Measurements from ENCODE around the gene ZNF629. TPM values are rescaled to one million over a fixed set of nuclear protein-coding genes. Genes with fewer than 3 reads are reported as not detected.
A peak's percentile ranks its signal among the peaks of the same experiment; 100 is the strongest.

ZNF629 gene
- total RNA-seq, 2 experiments from 2014 or later: 1.6 to 1.7 TPM

- peaks cover 56% of the 10 kb centered on the region for H3K36me3 Mint-ChIP-seq (ENCODE audit: low read depth)
These were observed 13.2 kb downstream of the ZNF629 start for GRCh38 chr16:30773826-30774225.

GRCh38 chr16:30771726-30772125 lies 15.3 kb downstream of the ZNF629 start:
- POLR2A ChIA-PET: no interaction called here
- H3K27ac Mint-ChIP-seq: no peak overlapping the region
- peaks cover 25% of the 10 kb centered on the region for H3K4me1 Mint-ChIP-seq (ENCODE audit: low read depth)
- ATAC-seq (ENCODE audit: poor library complexity) (no peak), DNase-seq (peak in 1 of 14 experiments; percentile 18)
- CTCF ChIA-PET: no interaction called here
- H3K36me3 ChIP-seq (ENCODE audit: insufficient read depth, low read length): peaks cover 61% of the 10 kb centered on the region
- H3K27ac ChIP-seq (ENCODE audit: low read depth in 1 of 2, low read length in 2 of 2): no peak overlapping the region
- H3K9me3 ChIP-seq (ENCODE audit: control insufficient read depth in 1 of 2, insufficient read depth in 1 of 2, low read length in 2 of 2): no peaks in the 10 kb centered on the region
- H3K4me1 ChIP-seq (ENCODE audit: insufficient read depth, low read length): peaks cover 26% of the 10 kb centered on the region
- no peaks in the 10 kb centered on the region for H3K27me3 ChIP-seq (ENCODE audit: control insufficient read depth in 1 of 2, insufficient read depth in 2 of 2, low read length in 2 of 2)
- no peak overlapping the region for H3K4me3 ChIP-seq (ENCODE audit: low read length)
- peaks cover 77% of the 10 kb centered on the region for H3K36me3 Mint-ChIP-seq (ENCODE audit: low read depth)
- H3K27me3 Mint-ChIP-seq: peaks cover under 1% of the 10 kb centered on the region
- intact Hi-C loops (cut with DNase I, micrococcal nuclease): no loop called here
- no peak overlapping the region for H3K4me3 Mint-ChIP-seq
- H3K9me3 Mint-ChIP-seq: no peaks in the 10 kb centered on the region
- TF ChIP-seq CTCF (IDR thresholded peaks at IDR 0.05): no peak

More at GRCh38 chr16:30773826-30774225, 13.2 kb downstream of the ZNF629 start:
- H3K4me3 ChIP-seq (ENCODE audit: low read length): no peak overlapping the region
- peaks cover 34% of the 10 kb centered on the region for H3K4me1 Mint-ChIP-seq (ENCODE audit: low read depth)
- no peaks in the 10 kb centered on the region for H3K9me3 Mint-ChIP-seq
- ATAC-seq (ENCODE audit: poor library complexity): no peak
- no peaks in the 10 kb centered on the region for H3K9me3 ChIP-seq (ENCODE audit: control insufficient read depth in 1 of 2, insufficient read depth in 1 of 2, low read length in 2 of 2)
- H3K27ac Mint-ChIP-seq: no peak overlapping the region
- no peak for TF ChIP-seq CTCF (IDR thresholded peaks at IDR 0.05)
- intact Hi-C loops (cut with DNase I, micrococcal nuclease): no loop called here
- H3K27ac ChIP-seq (ENCODE audit: low read depth in 1 of 2, low read length in 2 of 2): no peak overlapping the region
- no peaks in the 10 kb centered on the region for H3K27me3 ChIP-seq (ENCODE audit: control insufficient read depth in 1 of 2, insufficient read depth in 2 of 2, low read length in 2 of 2)
- H3K36me3 ChIP-seq (ENCODE audit: insufficient read depth, low read length): peaks cover 40% of the 10 kb centered on the region
- no peak for DNase-seq
- peaks cover 20% of the 10 kb centered on the region for H3K4me1 ChIP-seq (ENCODE audit: insufficient read depth, low read length)
- POLR2A ChIA-PET: interaction anchor here (0.6 kb wide), 1 partner anchor 57 kb away, joined by 3 read pairs; no protein-coding TSS in a partner anchor
- no peak overlapping the region for H3K4me3 Mint-ChIP-seq
- H3K27me3 Mint-ChIP-seq: peaks cover 8% of the 10 kb centered on the region
- CTCF ChIA-PET: no interaction called here

- Histone ChIP-seq H3K4me1 (ENCODE audit: insufficient read depth, low read length) (peaks cover 6% of the 10 kb centered on the region), H3K4me3 (ENCODE audit: low read length) (no peak overlapping the region), H3K27me3 (ENCODE audit: control insufficient read depth in 1 of 2, insufficient read depth in 2 of 2, low read length in 2 of 2) (no peaks in the 10 kb centered on the region), H3K27ac (ENCODE audit: low read depth in 1 of 2, low read length in 2 of 2) (no peak overlapping the region), H3K36me3 (ENCODE audit: insufficient read depth, low read length) (peaks cover 82% of the 10 kb centered on the region), H3K9me3 (ENCODE audit: control insufficient read depth in 1 of 2, insufficient read depth in 1 of 2, low read length in 2 of 2) (no peaks in the 10 kb centered on the region)
- no peaks in the 10 kb centered on the region for H3K9me3 Mint-ChIP-seq
- H3K27me3 Mint-ChIP-seq: no peaks in the 10 kb centered on the region
- peak in 1 of 14 experiments; percentile 13 for DNase-seq
- no peak for TF ChIP-seq CTCF (IDR thresholded peaks at IDR 0.05)
- ChIA-PET CTCF (interaction anchor here (0.6 to 1.6 kb wide), 2 partner anchors 21 to 35 kb away, joined by 3 read pairs; partner anchors contain the start of gene PHKG2), POLR2A (interaction anchor here (0.6 to 1.1 kb wide), 2 partner anchors 8 to 22 kb away, joined by 3 to 4 read pairs; partner anchors contain the start of gene PHKG2)
- no peak for ATAC-seq (ENCODE audit: poor library complexity)
- intact Hi-C loops (cut with DNase I, micrococcal nuclease): loop anchor here in 1 of 2 experiments (10.0 kb wide), 1 partner anchor 435 kb away; no protein-coding TSS in a partner anchor
- no peak overlapping the region for H3K27ac Mint-ChIP-seq
- H3K4me3 Mint-ChIP-seq: no peak overlapping the region
- H3K36me3 Mint-ChIP-seq (ENCODE audit: low read depth): peaks cover 94% of the 10 kb centered on the region
- H3K4me1 Mint-ChIP-seq (ENCODE audit: low read depth): peaks cover 14% of the 10 kb centered on the region
These were observed 17.5 kb downstream of the ZNF629 start for GRCh38 chr16:30769379-30770089.

All from CD4-positive, alpha-beta T cell (primary cell).